Measurements from ENCODE around the gene SCYL2. TPM values are rescaled to one million over a fixed set of nuclear protein-coding genes. Genes with fewer than 3 reads are reported as not detected.

SCYL2 gene
- total RNA-seq, 1 experiment from 2014 or later = 41.1 TPM

GRCh38 chr12:100371146-100371545 is 104.2 kb downstream of the SCYL2 start:
- H3K4me2 ChIP-seq = no peak overlapping the region
- H3K27me3 ChIP-seq (ENCODE audit: insufficient read depth, low read depth) = peaks cover 16% of the 10 kb centered on the region; the same call in 1 of the 2 replicates
- no peak overlapping the region for H2AFZ ChIP-seq
- no peaks in the 10 kb centered on the region for H3F3A ChIP-seq (ENCODE audit: insufficient read depth, low read depth)
- H4K20me1 ChIP-seq (ENCODE audit: insufficient read depth) = no peaks in the 10 kb centered on the region
- no TSS peak for BruUV-seq (replicated peaks)
- intact Hi-C loops (cut with micrococcal nuclease; ENCODE audit: unreplicated experiment) = no loop called here
- H3K79me2 ChIP-seq (ENCODE audit: low read depth) = no peaks in the 10 kb centered on the region
- no peak overlapping the region for H3K4me3 ChIP-seq
- no peak overlapping the region for H3K27ac ChIP-seq
- no peaks in the 10 kb centered on the region for H3K4me1 ChIP-seq (replicated peaks; ENCODE audit: insufficient read depth)
- H3K9me3 ChIP-seq (ENCODE audit: insufficient read depth, low read depth) = no peaks in the 10 kb centered on the region
- H3K36me3 ChIP-seq (ENCODE audit: low read depth) = no peaks in the 10 kb centered on the region
- ChIA-PET CTCF (interaction anchor here (0.7 kb wide), 1 partner anchor 280 kb away, joined by 4 read pairs; no protein-coding TSS in a partner anchor), POLR2A (ENCODE audit: unreplicated experiment) (no interaction called here)
- no peak for TF ChIP-seq EZH2 (IDR thresholded peaks at IDR 0.05; ENCODE audit: low read depth)
- TF ChIP-seq CTCF (conservative IDR thresholded peaks at IDR 0.05) = no peak
- H3K9me2 ChIP-seq (ENCODE audit: insufficient read depth) = no peaks in the 10 kb centered on the region
- no peak for DNase-seq

- H3K79me2 ChIP-seq (ENCODE audit: low read depth) = no peaks in the 10 kb centered on the region
- no peaks in the 10 kb centered on the region for H3K4me1 ChIP-seq (replicated peaks; ENCODE audit: insufficient read depth)
- no peaks in the 10 kb centered on the region for H3K9me3 ChIP-seq (ENCODE audit: insufficient read depth, low read depth)
- intact Hi-C loops (cut with micrococcal nuclease; ENCODE audit: unreplicated experiment) = no loop called here
- H2AFZ ChIP-seq = no peak overlapping the region
- 0 out of 2 replicates have a peak, but pooled peaks cover 9% of the 10 kb centered on the region for H3K27me3 ChIP-seq (ENCODE audit: insufficient read depth, low read depth)
- H3K36me3 ChIP-seq (ENCODE audit: low read depth) = no peaks in the 10 kb centered on the region
- TF ChIP-seq CTCF (conservative IDR thresholded peaks at IDR 0.05) (no peak), EZH2 (IDR thresholded peaks at IDR 0.05; ENCODE audit: low read depth) (no peak)
- DNase-seq = no peak
- no TSS peak for BruUV-seq (replicated peaks)
- no peak overlapping the region for H3K4me2 ChIP-seq
- no peaks in the 10 kb centered on the region for H4K20me1 ChIP-seq (ENCODE audit: insufficient read depth)
- no peak overlapping the region for H3K27ac ChIP-seq
- POLR2A ChIA-PET (ENCODE audit: unreplicated experiment) = no interaction called here
- H3K9me2 ChIP-seq (ENCODE audit: insufficient read depth) = no peaks in the 10 kb centered on the region
- H3F3A ChIP-seq (ENCODE audit: insufficient read depth, low read depth) = no peaks in the 10 kb centered on the region
- no peak overlapping the region for H3K4me3 ChIP-seq
- CTCF ChIA-PET = interaction anchor here (0.6 kb wide), 1 partner anchor 21 kb away, joined by 4 read pairs; no protein-coding TSS in a partner anchor
Observed at GRCh38 chr12:100372853-100373640, 106.1 kb downstream of the SCYL2 start.

- no TSS peak for BruUV-seq (replicated peaks)
- H3K4me3 ChIP-seq = no peak overlapping the region
- ChIA-PET CTCF (no interaction called here), POLR2A (ENCODE audit: unreplicated experiment) (no interaction called here)
- no peak overlapping the region for H3K4me2 ChIP-seq
- H3F3A ChIP-seq (ENCODE audit: insufficient read depth, low read depth) = no peaks in the 10 kb centered on the region
- H2AFZ ChIP-seq = no peak overlapping the region
- intact Hi-C loops (cut with micrococcal nuclease; ENCODE audit: unreplicated experiment) = no loop called here
- H3K27ac ChIP-seq = no peak overlapping the region
- H4K20me1 ChIP-seq (ENCODE audit: insufficient read depth) = no peaks in the 10 kb centered on the region
- H3K27me3 ChIP-seq (ENCODE audit: insufficient read depth, low read depth) = 0 out of 2 replicates have a peak, but pooled peaks cover 9% of the 10 kb centered on the region
- H3K79me2 ChIP-seq (ENCODE audit: low read depth) = no peaks in the 10 kb centered on the region
- H3K9me2 ChIP-seq (ENCODE audit: insufficient read depth) = no peaks in the 10 kb centered on the region
- H3K36me3 ChIP-seq (ENCODE audit: low read depth) = no peaks in the 10 kb centered on the region
- no peaks in the 10 kb centered on the region for H3K4me1 ChIP-seq (replicated peaks; ENCODE audit: insufficient read depth)
- H3K9me3 ChIP-seq (ENCODE audit: insufficient read depth, low read depth) = no peaks in the 10 kb centered on the region
- no peak for DNase-seq
- TF ChIP-seq CTCF (conservative IDR thresholded peaks at IDR 0.05) (no peak), EZH2 (IDR thresholded peaks at IDR 0.05; ENCODE audit: low read depth) (no peak)
Observed at GRCh38 chr12:100375038-100375735, 108.2 kb downstream of the SCYL2 start.
